Endodermal cell (in vitro differentiated cells): Measurements from ENCODE around the gene NALF2. TPM values are rescaled to one million over a fixed set of nuclear protein-coding genes. Genes with fewer than 3 reads are reported as not detected.

Experiments used
- DNase-seq: peaks from one replicate; pipeline ENCODE4 v3.0.0-alpha.2; 2017
- H3K27ac ChIP-seq: 2 replicates; pipeline ENCODE4 v1.5.1; 2013; ENCODE audit warnings: mild to moderate bottlenecking, low read depth, low read length, moderate library complexity
- H3K27me3 ChIP-seq: 2 replicates; pipeline ENCODE4 v1.6.1; 2013; ENCODE audit warnings: mild to moderate bottlenecking, low read length, moderate library complexity; ENCODE audit not compliant: insufficient read depth, control insufficient read depth, poor library complexity, severe bottlenecking
- H3K36me3 ChIP-seq: 2 replicates; pipeline ENCODE4 v1.7.0; 2013; ENCODE audit warnings: mild to moderate bottlenecking, low read length, moderate library complexity; ENCODE audit not compliant: control insufficient read depth, insufficient read depth
- H3K4me1 ChIP-seq: one replicate; pipeline ENCODE4 v1.7.0; 2013; ENCODE audit warnings: low read length; ENCODE audit not compliant: control insufficient read depth, insufficient read depth
- H3K4me3 ChIP-seq: 2 replicates; pipeline ENCODE4 v1.5.1; 2013; ENCODE audit warnings: mild to moderate bottlenecking, low read length, moderate library complexity
- H3K9ac ChIP-seq: 2 replicates; pipeline ENCODE4 v1.6.1; 2013; ENCODE audit warnings: mild to moderate bottlenecking, low read length, moderate library complexity; ENCODE audit not compliant: poor library complexity, severe bottlenecking; ENCODE audit errors: extremely low read depth
- H3K9me3 ChIP-seq: 2 replicates; pipeline ENCODE4 v1.6.1; 2013; ENCODE audit warnings: mild to moderate bottlenecking, low read length, moderate library complexity; ENCODE audit not compliant: control insufficient read depth
- H3K27ac Mint-ChIP-seq: 2 replicates; pipeline ENCODE4 v1.8.0; 2020; ENCODE audit warnings: mixed read lengths
- H3K27me3 Mint-ChIP-seq: 2 replicates; pipeline ENCODE4 v1.8.0; 2021; ENCODE audit warnings: mild to moderate bottlenecking, mixed read lengths; ENCODE audit not compliant: insufficient read depth
- H3K36me3 Mint-ChIP-seq: 2 replicates; pipeline ENCODE4 v1.8.0; 2020; ENCODE audit warnings: low read depth, mixed read lengths
- H3K4me1 Mint-ChIP-seq: 2 replicates; pipeline ENCODE4 v1.8.0; 2020; ENCODE audit warnings: mixed read lengths
- H3K4me3 Mint-ChIP-seq: 2 replicates; pipeline ENCODE4 v1.8.0; 2020; ENCODE audit warnings: mild to moderate bottlenecking, moderate library complexity, mixed read lengths
- H3K9me3 Mint-ChIP-seq: 2 replicates; pipeline ENCODE4 v1.8.0; 2020; ENCODE audit warnings: mild to moderate bottlenecking, mixed read lengths
- WGBS, 2 experiments: methylation state at CpG; one replicate each; pipeline versions ENCODE4 v1.1.5 to v1.1.7; 2013; ENCODE audit warnings: missing lambda C conversion rate in 2 of 2, mixed read lengths in 1 of 2; ENCODE audit not compliant: insufficient coverage in 1 of 2, insufficient read length in 1 of 2; 5-methylcytosine and 5-hydroxymethylcytosine counted together
- total RNA-seq, 2 donors: library from RNA; stranded (reverse); fragmentation: NEBNext Ultra II Directional in 1 of 2; extraction: Animal tissue kit (Norgen Biotek cat#: 25700) in 1 of 2; gene quantifications; 2 replicates in 1 of 2; 3 replicates in 1 of 2; pipeline ENCODE4 v1.2.1, GENCODE V29; 2021
- TF ChIP-seq, protein P1 (sequence below): fragments of 200-600 bp; sonication (generic); conservative IDR thresholded peaks from 2 replicates; pipeline ENCODE4 v1.5.0; 2021; ENCODE audit warnings: antibody characterized with exemption, mild to moderate bottlenecking

Gene NALF2
- total RNA-seq, 2 donors from 2014 or later: 43.1 to 56.4 TPM

DNA sequence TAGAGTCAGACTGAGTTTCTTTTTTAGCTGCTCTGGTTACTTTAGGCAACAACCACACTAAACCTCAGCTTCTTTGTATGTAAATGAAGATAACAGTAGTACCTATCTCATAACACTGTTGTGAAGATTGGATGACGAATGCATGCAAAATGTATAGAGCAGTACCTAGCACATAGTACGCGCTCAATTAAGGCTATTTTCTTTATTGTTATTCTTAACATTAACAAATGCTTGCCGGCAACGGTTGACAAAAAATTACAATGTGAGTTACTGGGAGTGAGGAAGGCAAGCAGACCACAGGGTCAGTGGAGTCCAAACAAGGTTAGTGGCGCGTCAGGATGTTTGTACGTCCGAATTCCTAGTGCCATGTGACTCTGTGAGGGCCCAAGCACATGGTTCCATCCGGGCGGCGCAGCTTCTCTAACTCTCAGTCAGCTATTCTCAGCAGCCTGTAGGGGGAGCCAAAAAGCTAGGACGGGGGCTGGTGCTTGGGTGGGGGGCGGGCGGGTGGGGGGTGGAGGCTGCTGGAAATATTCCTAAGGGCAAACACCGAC is 821 bp upstream of the NALF2 start:
- Mint-ChIP-seq H3K4me3 (peak overlapping the region; percentile 76), H3K9me3 (peaks cover 38% of the 10 kb centered on the region), H3K27me3 (peaks cover 10% of the 10 kb centered on the region), H3K4me1 (peaks cover 9% of the 10 kb centered on the region), H3K27ac (no peak overlapping the region), H3K36me3 (peaks cover 24% of the 10 kb centered on the region)
- Histone ChIP-seq H3K36me3 (peaks cover 22% of the 10 kb centered on the region), H3K27ac (no peak overlapping the region), H3K9me3 (no peaks in the 10 kb centered on the region), H3K9ac (no peak overlapping the region), H3K27me3 (no peaks in the 10 kb centered on the region), H3K4me3 (no peak overlapping the region), H3K4me1 (no peaks in the 10 kb centered on the region)
- TF ChIP-seq, protein P1, sequence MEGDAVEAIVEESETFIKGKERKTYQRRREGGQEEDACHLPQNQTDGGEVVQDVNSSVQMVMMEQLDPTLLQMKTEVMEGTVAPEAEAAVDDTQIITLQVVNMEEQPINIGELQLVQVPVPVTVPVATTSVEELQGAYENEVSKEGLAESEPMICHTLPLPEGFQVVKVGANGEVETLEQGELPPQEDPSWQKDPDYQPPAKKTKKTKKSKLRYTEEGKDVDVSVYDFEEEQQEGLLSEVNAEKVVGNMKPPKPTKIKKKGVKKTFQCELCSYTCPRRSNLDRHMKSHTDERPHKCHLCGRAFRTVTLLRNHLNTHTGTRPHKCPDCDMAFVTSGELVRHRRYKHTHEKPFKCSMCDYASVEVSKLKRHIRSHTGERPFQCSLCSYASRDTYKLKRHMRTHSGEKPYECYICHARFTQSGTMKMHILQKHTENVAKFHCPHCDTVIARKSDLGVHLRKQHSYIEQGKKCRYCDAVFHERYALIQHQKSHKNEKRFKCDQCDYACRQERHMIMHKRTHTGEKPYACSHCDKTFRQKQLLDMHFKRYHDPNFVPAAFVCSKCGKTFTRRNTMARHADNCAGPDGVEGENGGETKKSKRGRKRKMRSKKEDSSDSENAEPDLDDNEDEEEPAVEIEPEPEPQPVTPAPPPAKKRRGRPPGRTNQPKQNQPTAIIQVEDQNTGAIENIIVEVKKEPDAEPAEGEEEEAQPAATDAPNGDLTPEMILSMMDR: no peak
- 41% methylated on average over 13 of the region's 16 CpGs; no CpG with 5 or more reads in 1 of the 2 experiments for WGBS, 2 experiments
- DNase-seq: no peak

DNA sequence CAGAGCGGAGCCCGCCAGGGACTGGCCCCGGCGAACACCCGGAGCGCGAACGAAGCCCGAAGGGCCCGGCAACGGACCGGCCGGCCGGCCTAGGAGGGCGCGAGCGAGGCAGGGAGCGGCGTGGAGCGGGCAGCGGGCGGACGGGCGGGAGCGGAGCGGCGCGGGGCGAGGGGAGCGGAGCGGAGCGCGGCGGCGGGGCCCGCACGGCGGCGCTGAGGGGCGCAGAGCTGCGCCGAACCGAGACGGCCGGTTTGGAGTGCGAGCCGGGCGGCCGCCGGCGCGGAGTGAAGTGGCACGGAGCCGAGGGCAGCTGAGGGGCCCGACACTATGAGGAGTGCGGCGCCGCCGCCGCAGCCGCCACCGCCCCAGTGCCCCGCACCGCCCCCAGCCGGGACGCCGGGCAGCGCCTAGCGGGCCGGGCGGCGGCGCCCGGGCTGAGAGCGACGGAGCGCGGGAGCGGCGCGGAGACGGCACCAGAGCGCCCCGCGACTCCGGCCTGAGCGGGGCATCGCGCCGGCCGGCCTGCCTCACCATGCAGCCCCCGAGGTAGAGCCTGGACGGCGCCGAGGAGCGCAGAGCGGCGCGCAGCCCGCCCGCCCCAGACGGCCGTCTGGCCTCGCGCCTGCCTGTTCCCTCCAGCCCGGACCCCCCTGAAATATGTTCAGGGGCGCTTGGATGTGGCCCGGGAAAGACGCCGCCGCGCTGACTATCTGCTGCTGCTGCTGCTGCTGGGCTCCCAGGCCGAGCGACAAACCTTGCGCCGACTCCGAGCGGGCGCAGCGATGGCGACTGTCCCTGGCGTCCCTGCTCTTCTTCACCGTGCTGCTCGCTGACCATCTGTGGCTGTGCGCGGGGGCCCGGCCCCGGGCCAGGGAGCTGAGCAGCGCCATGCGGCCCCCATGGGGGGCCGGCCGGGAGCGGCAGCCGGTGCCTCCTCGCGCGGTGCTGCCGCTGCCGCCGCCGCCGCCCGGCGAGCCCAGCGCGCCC is 793 bp downstream of the NALF2 start:
- peaks cover 45% of the 10 kb centered on the region for H3K9me3 Mint-ChIP-seq
- Histone ChIP-seq H3K27me3 (no peaks in the 10 kb centered on the region), H3K36me3 (peaks cover 31% of the 10 kb centered on the region), H3K9me3 (no peaks in the 10 kb centered on the region), H3K9ac (peak overlapping the region; percentile 6), H3K27ac (no peak overlapping the region), H3K4me3 (peak overlapping the region; percentile 85), H3K4me1 (no peaks in the 10 kb centered on the region)
- H3K27ac Mint-ChIP-seq: no peak overlapping the region
- H3K27me3 Mint-ChIP-seq: peaks cover 10% of the 10 kb centered on the region
- TF ChIP-seq, protein P1: no peak
- H3K4me3 Mint-ChIP-seq: peak overlapping the region; percentile 76
- DNase-seq: peak; percentile 56
- H3K4me1 Mint-ChIP-seq: peaks cover 12% of the 10 kb centered on the region
- peaks cover 36% of the 10 kb centered on the region for H3K36me3 Mint-ChIP-seq
- WGBS, 2 experiments: 1% methylated on average over 140 of the region's 146 CpGs; no CpG with 5 or more reads in 1 of the 2 experiments

DNA sequence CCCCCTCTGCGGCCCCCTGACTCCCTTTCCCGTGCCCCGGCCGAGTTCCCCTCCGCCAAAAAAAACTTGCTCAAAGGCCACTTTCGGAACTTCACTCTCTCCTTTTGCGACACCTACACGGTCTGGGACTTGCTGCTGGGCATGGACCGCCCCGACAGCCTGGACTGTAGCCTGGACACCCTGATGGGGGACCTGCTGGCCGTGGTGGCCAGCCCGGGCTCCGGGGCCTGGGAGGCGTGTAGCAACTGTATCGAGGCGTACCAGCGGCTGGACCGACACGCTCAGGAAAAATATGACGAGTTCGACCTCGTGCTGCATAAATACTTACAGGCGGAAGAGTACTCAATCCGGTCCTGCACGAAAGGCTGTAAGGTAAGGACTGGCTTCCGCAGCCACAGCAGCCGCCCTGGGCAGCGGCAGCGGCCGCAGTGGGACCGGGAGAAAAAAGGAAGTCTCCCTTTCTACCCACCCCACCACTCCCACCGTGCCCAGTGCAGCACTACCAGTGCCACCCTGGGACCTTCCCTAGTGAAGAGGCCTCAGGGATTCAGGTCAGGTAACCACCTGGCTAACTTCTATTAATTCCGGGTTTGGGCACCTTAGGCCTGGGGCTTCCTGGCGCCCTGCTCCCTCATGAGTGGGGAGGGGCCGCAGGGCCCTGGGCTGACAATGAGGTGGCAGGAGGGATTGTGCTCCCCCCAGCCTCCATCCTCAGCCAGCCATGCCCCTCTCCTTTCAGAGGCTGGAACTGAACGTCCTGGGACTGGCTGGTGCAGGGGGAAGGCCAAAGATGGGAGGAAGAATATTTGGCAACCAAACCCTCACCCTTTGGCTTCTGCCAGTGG is 1.9 kb downstream of the NALF2 start:
- H3K36me3 ChIP-seq: peaks cover 36% of the 10 kb centered on the region
- H3K4me3 ChIP-seq: peak overlapping the region; percentile 85
- peak overlapping the region; percentile 6 for H3K9ac ChIP-seq
- peak; percentile 40 for DNase-seq
- Mint-ChIP-seq H3K4me1 (peaks cover 12% of the 10 kb centered on the region), H3K36me3 (peaks cover 39% of the 10 kb centered on the region), H3K9me3 (peaks cover 48% of the 10 kb centered on the region), H3K4me3 (peak overlapping the region; percentile 76), H3K27me3 (peaks cover 10% of the 10 kb centered on the region), H3K27ac (no peak overlapping the region)
- TF ChIP-seq, protein P1: no peak
- no peak overlapping the region for H3K27ac ChIP-seq
- H3K4me1 ChIP-seq: no peaks in the 10 kb centered on the region
- H3K27me3 ChIP-seq: no peaks in the 10 kb centered on the region
- no peaks in the 10 kb centered on the region for H3K9me3 ChIP-seq
- WGBS, 2 experiments: 4 to 10% methylated on average over 5 to 30 of the region's 36 CpGs
